Midbrain (tissue), 1 donor: ENCODE results near the gene ADRA2C.
"Not testable (repeated sequence)": the region's sequence is repeated elsewhere in the genome, so short reads cannot be mapped to it uniquely, and the experiment has no call there.

Source experiments
- DNase-seq: peaks from one replicate; lab custom pipeline; 2025; lab: John Stamatoyannopoulos, UW

The ADRA2C gene

DNA sequence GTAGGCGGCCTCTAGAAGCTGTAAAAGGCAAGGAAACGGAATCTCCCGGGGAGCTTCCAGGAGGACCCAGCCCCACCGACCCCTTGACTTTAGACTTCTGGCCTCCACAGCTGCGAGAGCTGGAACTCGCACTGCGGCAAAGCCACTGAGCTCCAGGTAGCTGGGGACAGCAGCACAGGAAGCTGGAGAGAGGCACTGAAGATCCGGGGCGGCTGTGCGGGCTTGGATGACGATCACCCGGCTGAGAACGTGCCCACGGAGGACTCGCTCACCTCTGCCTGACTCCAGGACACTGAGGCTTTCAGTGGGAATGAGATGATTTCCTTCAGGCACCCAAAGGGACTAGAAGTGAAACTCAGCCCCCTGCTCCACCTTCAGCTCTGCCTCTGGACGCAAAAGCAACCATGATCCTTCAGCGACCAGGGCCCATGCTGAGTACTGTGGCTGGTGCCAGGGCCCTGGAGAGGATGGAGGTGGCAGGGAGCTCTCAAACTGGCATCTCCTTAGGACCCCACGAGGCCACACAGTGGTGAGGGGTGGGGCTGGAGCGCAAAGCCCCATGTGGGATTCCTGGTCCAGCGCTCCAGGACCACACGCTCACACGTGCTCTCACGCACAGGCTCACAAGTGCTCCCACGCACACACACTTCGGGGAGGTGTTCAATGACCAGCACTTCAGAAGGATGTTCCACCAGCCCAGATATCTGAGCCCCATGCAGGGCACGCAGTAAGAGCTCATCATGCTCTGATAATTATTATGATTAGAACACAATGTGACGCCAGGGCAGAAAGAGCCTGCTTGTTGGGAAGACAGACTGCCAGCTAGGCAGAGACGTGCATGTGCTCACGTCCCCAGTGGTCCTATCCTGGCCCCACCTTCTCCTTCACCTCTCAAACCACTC is 47.2 kb downstream of the ADRA2C start:
- no peak for DNase-seq

DNA sequence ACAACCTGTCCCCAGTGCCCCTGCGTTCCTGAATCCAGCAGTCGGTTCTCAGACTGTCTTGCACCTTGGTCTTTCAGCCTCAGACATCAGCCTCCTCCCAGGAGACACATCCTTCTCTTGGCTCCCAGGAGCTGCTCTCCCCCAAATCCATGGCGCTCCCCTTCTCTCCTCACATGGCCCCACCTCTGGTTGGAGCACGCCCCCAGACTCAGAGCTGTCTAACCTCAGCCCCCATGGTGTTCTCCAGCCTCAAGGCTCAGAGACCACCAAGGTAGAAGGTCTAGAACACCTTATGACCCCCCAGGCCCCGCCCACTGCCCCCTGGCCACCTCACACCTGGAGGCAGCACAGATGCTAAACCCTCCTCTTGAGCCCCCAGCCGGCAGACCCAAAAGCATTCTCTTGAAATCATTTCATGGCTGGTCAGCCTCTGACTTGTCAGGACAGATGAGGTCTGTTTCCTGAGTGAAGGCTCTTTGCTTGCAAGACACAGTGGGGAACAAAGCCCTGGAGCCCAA is 47.9 kb downstream of the ADRA2C start:
- no peak for DNase-seq

DNA sequence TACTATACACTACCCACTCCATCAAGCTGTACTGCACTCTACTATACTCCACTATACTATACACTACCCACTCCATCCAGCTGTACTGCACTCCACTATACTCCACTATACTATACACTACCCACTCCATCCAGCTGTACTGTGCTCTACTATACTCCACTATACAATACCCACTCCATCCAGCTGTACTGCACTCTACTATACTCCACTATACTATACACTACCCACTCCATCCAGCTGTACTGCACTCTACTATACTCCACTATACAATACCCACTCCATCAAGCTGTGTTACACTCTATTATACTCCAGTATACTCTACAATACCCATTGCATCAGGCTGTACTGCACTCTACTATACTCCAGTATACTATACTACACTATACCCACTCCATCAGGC is 48.7 kb downstream of the ADRA2C start:
- DNase-seq = not testable (repeated sequence)

DNA sequence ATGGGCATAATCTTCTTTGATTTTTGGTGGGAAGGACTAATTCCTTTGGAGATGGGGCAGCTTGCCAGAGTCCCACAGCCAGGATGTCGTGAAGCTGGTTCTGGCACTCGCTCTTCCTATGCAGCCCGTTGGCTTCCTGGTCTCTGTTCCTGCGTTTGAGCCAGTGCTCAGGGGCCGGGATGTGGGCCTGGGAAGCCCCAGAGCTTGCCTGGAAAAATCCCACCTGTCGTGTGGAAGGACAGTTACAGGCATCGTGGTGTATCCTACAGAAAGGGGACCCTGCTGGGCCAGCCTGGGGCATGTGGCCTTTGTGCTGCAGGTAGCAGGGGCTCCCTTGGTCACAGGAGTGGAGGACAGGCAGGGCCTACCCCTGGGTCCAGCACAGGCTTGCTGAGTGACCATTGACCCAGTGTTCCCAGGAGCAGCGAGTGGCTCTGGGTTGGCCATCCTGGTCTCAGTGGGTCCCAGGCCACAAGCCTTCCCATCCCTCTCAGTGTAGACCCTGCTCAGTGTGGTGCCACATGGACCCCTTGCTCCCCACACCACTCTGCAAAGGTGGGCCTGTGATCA is 50.2 kb downstream of the ADRA2C start:
- DNase-seq = no peak

DNA sequence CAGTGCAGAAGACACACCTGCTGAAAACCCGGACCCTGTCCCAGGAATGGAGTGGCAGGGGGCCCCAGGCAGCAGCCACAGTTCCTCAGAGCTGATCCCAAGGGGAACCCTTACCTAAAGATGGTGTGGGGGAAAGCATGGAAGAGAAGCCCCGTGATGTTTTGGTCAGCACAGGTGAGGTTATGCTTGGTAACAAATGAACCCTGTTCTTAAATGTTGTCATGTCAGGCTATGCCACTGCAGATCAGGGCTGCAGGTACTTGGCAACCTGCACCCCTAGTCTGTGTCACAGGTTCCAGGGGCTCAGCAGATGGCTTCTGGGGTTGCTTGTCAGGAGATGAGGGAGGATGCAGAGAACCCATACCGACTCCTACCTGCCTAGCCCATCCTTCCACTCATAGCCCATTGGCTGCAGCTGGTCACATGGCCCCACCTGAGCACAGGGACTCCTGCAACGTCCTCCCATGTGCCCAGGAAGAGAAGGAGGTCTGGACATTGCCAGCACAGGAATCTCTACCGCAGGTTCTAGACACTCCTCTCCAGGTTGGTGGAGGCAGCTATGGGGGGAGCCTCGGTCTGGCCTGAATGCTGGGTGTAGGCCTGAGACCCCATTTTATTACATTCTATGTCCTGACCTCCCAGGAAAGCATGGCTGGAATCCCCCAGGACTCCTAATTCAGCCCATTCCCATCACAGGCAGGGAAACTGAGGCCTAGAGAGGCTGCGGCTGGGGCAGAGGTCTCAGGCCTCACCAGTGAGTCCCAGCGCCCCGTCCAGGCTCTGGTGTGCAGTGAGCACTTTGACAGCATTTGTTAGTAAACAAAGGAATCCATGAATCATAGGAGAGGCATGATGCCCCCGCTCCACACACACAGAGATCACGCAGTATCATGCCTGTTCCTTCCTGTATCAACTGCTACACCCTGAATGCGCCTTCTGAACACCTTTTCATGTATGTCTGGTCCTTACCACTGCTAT is 51.1 kb downstream of the ADRA2C start:
- DNase-seq = no peak
